Measurements from ENCODE around the gene ZFAND3. TPM values are rescaled to one million over a fixed set of nuclear protein-coding genes. Genes with fewer than 3 reads are reported as not detected.

ZFAND3 gene
- total RNA-seq, 1 donor from 2014 or later = 76.0 TPM

DNA sequence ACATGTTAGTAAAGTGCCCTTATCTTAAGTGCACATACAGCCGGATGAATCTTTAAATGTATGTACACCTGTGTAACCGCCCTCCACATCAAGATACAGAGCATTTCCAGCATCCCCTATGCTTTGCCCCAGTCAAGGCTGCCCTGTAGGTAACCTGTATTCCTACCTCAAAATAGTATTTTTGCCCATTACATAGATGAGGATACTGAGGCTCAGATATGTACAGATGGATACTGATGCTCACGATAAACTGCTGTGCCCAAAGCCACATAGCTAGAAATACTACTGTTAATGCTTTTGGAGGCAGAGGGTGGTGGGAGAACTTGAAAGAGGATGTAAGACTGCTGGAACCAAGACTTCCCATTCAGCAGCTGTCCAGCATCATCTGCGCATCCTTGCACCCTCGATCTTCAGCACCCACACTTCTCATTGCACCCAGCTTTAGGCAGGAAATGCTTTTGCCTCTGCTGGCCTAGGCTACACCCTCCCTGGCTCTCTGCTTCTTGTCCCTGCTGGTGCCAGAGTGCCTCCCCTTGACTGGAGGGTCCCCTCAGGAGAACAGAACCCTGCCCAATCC, 27.0 kb upstream of the ZFAND3 start:
- no peak for DNase-seq

DNA sequence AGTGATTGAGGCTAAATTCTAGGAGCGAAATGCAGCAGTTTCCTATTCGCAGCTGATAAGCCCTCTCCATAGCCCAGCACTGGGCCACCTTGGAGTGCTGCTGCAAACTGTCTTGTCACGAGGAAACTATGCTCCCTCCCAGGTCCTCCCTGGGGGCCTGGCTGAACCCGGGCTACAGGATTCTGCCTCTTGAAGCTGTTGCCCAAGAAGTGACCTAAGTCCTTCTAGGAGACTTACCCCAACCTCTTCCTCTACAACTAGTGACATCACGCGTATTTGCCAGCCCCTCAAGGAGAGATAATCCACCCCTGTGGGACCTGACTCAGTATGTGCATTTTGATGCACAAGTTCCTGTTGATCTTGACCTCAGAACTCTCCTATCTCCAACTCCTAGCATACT, 26.5 kb upstream of the ZFAND3 start:
- intact Hi-C loops (cut with DNase I) = loop anchor here (5.0 to 10.0 kb wide), 2 partner anchors 219 to 702 kb away; no protein-coding TSS in a partner anchor
- DNase-seq = no peak

More for the DNA sequence above, 27.0 kb upstream of the ZFAND3 start:
- intact Hi-C loops (cut with DNase I) = loop anchor here (5.0 to 10.0 kb wide), 2 partner anchors 220 to 702 kb away; no protein-coding TSS in a partner anchor
- ATAC-seq (ENCODE audit: poor library complexity) = no peak

DNA sequence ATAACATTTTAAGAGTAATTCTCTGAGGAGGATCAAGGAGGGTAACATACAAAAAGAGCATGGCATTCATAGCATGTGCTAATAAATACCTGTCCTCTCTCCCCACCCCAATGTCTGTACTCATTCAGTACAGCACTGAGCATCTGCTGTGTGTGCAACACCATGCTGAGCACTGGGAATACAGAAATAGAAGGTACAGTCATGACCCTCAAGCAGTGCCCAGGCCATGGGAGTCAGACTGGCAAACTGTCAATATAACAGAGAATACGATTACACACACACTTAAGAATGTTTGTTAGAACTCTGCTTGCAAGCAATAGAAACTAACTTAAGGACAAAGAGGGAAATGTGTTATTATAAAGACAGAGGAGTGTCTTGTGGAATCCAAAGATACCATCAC, 24.7 kb upstream of the ZFAND3 start:
- ATAC-seq (ENCODE audit: poor library complexity) (no peak), DNase-seq (no peak)
- intact Hi-C loops (cut with DNase I) = loop anchor here (5.0 to 10.0 kb wide), 2 partner anchors 217 to 700 kb away; no protein-coding TSS in a partner anchor

More for the DNA sequence above, 26.5 kb upstream of the ZFAND3 start:
- ATAC-seq (ENCODE audit: poor library complexity) = no peak

DNA sequence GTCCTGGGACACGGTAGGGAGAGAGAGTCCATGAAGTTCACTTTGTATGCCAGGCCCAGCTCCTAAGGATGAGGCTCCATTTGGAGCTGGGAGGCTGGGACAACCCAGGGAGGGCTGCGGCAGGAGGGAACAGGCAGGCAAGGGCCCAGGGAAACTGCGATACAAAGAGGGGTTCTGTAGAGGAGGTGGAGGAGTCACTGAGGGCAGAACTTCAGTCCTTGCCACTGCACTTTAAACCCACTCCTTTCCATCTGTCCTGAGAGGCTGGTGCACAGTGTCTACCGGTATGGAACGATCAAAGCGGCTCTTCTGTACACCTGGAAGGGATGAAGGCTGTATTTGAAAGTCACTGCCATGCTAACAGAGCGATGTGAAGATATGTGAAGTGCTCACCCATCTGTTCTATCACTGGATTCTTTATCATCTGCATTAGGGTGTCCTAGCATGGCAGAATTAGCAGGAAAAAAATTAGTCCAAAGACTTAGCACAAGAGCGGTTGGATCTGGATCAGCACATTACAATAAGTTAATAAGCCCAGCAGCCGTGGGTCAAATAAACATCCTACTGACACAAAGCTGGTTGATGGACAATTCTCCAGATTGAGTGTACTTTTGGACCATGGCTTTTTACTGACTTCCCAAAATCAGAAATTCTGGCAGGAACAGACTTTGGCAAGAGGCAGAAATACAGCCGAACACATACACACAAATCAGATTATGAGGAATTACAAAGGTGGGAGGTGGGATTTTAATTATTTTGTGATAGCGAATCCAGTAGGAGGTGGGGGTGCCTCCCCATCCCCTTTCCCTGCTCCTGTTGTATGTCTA, 20.9 kb upstream of the ZFAND3 start:
- no peak for ATAC-seq (ENCODE audit: poor library complexity)

DNA sequence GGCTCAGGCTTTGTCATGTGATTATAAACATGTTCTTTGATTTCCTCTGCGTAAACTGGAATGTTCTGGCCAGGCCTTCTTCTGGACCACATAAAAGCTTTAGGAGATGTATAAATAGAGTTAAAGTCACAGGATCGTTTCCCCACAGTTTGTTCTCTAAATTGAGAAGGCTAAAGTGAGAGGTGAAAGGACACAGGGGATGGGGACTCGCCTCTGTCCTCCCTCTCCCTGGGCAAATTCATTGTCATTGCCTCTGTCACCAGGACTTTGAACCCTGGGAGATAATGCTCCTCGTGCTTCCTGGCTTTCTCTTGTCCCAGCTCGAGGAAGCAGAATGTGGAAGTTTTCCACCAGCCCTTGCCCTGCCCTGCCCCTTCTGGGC, 20.3 kb upstream of the ZFAND3 start:
- DNase-seq = no peak
- ATAC-seq (ENCODE audit: poor library complexity) = no peak
- intact Hi-C loops (cut with DNase I) = loop anchor here (10.0 kb wide), 1 partner anchor 696 kb away; no protein-coding TSS in a partner anchor

More for the DNA sequence above, 20.9 kb upstream of the ZFAND3 start:
- intact Hi-C loops (cut with DNase I) = loop anchor here (10.0 kb wide), 1 partner anchor 696 kb away; no protein-coding TSS in a partner anchor
- DNase-seq = no peak

DNA sequence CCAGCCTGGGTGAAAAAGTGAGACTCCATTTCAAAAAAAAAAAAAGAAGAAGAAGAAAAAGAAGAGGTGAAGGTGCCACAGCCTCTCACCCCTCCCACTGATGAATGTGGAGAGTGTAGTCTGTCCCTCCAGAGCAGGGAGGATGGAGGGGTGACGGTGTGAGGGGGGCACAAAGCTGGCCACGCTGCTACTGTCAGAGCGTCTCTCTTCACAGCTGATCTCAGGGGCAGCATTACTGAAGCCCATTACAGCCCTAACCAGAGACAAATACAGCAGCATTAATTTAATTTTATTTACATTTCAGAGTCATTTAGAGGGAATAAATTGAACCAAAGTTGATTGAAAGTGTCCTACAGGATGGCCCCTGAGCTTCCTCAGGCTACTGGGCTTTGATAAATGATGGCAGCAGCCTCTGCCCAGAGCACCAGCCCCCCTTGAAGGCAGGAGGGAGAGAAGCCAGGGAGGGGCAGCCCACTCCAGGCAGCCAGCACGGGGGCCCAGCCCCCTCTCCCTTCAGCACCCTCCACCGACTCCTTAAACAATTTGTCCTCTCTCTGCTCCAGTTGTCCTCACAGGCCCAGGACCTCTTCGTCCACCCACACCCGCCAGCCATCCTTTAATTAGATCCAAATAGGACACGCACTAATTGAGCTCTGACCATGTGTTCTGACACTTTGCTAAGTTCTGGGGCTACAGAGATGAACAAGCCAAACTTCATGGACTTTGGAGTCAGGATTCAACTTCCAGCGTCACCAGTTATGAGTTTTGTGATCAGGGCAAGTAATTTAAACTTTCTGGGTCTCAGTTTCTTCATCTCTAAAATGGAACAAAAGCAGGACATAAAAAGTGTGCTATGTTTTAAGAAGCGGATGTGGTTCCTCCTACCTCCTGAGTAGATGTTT, 18.6 kb upstream of the ZFAND3 start:
- DNase-seq (no peak), ATAC-seq (ENCODE audit: poor library complexity) (no peak)
- intact Hi-C loops (cut with DNase I) = no loop called here

DNA sequence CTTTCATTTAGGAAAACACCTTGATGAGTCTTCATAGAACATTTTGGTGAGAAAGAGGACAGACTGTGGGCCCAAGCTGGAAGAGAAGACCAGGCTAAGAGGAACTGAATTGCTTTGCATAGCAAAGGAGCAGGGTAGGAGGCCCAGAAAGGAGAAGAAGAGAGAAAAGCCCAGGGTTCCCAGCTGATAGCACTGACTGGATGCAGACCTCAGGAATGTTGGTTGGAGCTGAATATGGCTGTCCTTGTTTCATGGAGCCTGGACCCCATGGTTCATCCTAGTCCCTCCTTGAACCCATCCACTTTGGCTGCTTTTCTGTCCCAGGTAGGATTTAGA, 18.0 kb upstream of the ZFAND3 start:
- DNase-seq (no peak), ATAC-seq (ENCODE audit: poor library complexity) (no peak)
- intact Hi-C loops (cut with DNase I) = no loop called here

DNA sequence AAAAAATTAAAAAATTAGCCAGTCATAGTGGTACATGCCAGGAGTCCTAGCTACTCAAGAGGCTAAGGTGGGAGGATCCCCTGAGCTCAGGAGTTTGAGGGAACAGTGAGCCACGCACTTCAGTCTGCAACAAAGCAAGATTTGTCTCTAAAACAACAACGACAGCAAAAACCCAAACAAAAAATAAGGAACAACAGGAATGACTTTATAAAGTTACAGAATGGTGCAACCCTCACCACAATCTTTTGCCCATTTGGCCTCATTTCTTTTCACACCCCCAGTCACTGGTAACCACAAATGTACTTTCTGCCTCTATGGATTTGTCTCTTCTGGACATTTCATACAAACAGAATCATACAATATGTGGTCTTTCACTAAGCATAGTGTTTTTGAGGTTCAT, 16.7 kb upstream of the ZFAND3 start:
- intact Hi-C loops (cut with DNase I) = no loop called here
- ATAC-seq (ENCODE audit: poor library complexity) (no peak), DNase-seq (no peak)

DNA sequence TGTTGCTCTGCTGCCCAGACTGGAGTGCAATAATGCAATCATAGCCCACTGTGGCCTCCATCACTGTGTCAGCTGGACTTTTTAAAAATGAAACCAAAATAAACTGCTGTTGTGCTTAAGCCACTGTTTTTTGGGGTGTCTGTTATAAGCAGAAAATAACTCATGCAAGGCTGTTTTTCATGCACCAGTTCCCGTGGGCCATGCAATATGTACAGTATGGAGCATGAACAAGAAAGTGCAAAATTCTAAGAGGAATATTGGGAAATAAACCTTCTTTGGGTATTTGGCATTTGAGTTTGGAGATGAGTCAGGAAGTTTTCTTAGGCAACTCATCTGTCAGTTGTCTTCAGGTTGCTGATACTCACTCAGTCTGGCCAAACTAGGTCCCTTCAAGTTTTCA, 14.9 kb upstream of the ZFAND3 start:
- intact Hi-C loops (cut with DNase I) = no loop called here
- DNase-seq (no peak), ATAC-seq (ENCODE audit: poor library complexity) (no peak)

DNA sequence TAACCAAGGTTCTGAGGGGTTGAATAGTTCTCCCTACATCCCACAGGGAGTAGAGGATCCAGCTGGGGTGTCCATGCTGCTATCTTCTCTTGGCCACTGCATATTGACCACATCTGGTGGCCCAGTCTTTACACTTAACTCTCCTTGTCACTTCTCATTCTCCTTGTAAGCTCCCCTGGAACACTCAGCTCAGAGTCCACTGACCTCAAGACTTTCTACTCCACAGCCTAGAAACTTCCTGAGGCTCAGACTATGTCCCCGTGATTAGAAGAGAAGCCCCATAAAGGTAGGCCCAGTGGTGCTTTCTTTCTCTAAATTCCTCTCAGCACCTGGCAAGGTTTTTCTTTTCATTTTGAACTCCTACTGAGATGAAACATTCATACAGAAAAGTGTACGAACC, 13.3 kb upstream of the ZFAND3 start:
- DNase-seq (no peak), ATAC-seq (ENCODE audit: poor library complexity) (no peak)
- intact Hi-C loops (cut with DNase I) = no loop called here

DNA sequence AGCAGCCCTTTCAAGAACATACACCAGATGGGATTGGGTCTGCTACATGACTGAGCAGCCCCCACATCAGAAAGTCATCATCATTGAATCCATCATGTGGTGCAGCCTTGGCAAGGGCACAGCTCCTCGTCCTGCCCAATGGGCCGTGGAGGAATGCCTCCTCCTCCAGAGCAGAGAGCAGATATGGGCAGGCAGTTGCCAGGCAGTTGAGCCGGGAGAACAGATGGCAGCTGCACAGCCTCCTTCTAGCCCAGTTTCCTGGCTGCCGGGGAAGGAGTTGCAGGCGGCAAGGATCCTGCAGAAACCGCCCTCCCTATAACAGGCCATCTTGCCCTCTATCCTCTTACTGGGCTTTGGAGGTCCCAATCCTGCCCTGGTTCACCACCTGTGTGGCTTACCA, 11.9 kb upstream of the ZFAND3 start:
- intact Hi-C loops (cut with DNase I) = no loop called here
- DNase-seq = no peak
- peak; percentile 27 for ATAC-seq (ENCODE audit: poor library complexity)

DNA sequence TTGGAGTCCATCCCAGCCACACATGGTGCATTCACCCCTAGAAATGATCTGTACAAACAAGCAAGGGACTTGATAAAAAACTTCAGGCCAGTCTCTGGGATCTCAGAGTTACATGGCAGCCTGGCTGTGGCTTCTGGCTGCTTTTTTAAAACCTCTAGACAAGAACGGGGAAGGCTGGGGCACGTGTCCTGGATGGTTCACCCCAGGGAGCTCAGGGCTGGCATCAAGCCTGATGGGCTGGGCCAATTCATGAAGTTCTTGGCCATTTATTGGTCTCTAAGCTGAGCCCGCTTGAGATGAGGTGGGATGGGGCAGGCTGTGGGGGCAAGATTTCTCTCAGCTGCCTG, 10.4 kb upstream of the ZFAND3 start:
- intact Hi-C loops (cut with DNase I) = no loop called here
- DNase-seq (peak; percentile 78), ATAC-seq (ENCODE audit: poor library complexity) (peak; percentile 60)

DNA sequence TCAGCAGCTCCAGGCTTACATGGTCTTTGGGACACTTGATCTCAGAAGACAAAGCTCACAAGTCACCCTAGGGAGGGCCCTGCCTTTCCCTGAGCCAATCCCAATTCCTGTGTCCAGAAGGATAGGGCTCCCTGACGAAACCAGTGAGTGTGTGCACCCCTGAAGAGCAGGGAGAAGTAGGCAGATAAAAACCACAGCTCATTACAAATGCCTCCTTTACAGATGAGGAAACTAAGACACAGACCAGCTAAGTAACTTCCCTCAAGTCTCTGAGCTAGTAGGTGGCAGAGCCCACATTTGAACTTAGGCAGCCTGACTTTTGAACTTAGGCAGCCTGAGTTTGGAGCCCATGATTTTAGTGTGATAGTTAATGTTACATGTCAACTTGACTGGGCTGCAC, 6.7 kb upstream of the ZFAND3 start:
- ATAC-seq (ENCODE audit: poor library complexity) (no peak), DNase-seq (no peak)
- intact Hi-C loops (cut with DNase I) = no loop called here

DNA sequence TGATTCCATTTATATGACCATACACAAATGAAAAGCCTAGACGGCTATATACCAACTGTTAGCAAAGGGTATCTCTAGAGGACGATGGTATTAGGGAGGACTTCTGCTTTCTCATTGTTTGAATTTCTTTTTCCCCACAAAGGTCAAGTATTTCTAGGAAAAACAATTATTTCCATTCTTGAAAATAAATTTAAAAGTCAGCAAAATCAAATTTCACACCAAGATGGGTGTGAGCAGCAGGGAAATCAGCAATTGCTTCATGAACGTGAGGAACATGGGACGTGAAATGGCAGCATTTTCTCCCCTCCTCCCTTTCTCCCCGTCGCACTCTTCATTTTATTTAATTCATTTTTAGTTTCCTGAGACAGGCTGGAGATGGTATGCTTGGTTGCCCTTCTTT, 5.2 kb upstream of the ZFAND3 start:
- intact Hi-C loops (cut with DNase I) = no loop called here
- ATAC-seq (ENCODE audit: poor library complexity) (no peak), DNase-seq (no peak)

DNA sequence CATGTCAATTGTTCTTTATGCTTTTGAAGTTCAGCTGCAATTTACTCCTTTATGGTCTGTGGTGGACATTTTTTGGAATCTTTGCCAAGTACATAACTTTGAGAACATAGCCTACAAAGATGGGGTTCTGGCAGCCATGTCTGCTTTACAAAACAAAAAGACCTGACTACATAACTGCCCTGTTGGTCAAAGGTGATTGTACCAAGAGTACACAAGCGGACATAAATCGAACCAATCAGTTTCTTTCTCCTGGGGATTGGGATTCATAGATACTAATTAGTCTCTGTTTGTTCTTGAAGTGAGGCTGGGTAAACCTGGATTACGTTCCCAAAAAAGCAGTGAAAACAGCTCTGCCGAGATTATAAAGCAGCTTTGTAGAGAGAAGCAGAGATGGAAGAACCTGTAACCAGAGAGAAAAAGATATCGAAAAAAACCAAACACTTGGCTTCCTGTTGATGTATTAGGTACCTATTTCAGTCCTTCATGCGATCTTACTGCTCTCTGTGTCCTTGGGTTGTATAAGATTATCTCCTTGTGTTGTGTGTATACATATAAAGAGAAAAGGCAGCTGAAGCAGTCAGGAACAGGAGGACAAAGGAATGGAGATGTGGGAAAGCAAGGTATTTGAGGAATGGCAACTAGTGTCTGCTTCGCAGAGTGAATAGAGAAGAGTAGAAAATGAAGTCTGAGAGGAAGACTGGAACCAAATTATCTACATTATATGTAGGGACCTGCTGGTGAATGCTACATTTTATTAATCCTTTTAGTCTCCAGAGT, 2.7 kb upstream of the ZFAND3 start:
- DNase-seq = no peak
- intact Hi-C loops (cut with DNase I) = no loop called here
- ATAC-seq (ENCODE audit: poor library complexity) = no peak

DNA sequence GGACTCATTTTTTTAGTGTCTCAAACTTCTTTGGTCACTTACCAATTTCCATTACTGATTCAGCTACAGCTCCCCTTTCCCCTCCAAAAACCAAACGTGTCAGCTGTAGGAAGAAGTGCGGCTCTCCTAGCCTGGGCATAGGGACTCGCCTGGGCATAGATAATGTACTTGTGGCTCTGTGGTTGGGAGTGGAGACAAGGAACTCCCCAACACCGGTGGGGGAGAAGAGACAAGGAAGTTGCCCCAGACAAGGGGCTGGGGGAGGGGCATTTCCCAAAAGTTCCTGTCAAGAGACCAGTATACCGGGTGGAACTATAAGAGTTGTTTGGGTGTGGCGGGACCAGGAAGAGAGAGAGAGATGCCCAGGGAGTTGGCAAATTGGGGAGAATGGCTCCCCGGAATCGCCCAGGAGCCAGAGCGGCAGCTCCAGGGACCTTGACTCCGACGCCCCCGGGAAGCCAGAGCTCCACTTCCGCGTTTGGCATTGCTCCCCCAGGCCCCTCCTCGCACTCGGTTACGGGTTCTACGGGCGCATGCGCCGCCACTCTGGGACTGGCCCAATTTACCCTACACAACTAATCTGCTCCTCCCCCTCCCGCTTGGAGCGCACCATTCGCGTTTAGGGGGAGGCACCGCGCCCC, 871 bp upstream of the ZFAND3 start:
- peak; percentile 93 for ATAC-seq (ENCODE audit: poor library complexity)
- intact Hi-C loops (cut with DNase I) = no loop called here
- DNase-seq = peak; percentile 98

DNA sequence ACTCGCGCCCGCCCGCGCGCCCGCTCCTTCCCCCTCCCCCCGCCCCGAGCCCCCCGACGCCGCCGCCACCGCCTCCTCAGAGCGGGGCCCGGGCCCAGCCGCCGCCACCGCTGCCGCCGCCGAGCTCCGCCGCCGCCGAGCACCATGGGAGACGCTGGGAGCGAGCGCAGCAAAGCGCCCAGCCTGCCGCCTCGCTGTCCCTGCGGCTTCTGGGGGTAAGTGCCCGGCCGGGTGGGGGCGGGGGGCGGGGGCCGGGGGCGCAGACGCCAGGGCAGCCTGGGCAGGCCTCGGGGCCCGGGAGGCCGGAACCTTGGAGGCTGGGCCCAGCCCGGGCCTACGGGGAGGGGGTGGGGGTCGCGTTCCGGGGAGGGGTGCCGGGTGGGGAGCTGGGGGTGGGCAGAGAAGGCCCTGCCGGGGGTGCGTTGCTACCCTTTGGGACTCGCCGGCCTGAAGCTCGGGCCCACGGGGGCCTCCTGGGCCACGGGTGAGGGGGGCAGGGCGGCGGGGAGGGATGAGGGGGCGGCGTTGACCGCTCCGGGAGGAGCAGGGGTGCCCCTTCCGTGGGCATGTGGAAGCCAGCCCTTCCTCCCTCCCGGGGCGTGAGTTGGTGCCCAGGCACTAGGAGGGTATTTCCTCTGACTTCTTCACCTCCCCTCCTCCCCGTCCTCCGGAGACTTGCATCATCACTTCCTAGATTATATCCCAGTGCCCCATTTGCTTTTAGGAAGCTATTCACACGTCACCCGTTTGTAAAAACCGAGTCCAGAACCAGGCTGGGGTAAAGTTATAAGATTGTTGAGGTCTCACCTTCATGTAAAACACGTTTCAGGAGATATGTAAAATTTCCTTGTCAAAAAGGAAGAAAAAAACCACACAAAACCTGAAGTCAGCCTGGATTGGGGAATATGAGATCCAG, 533 bp downstream of the ZFAND3 start:
- intact Hi-C loops (cut with DNase I) = no loop called here
- peak; percentile 73 for DNase-seq
- no peak for ATAC-seq (ENCODE audit: poor library complexity)

Data from Right ventricle myocardium superior (tissue), 1 donor.